Stimulated activated CD4-positive, alpha-beta T cell treated with anti-CD3 and anti-CD28 coated beads, Interleukin-4, amount 100 ng/mL, for 4 hours (primary cell): ENCODE data around the gene GPLD1.
"Not testable (repeated sequence)": the region's sequence is repeated elsewhere in the genome, so short reads cannot be mapped to it uniquely, and the experiment has no call there.

Experiments
- DNase-seq, 2 experiments: peaks; one replicate each; pipeline ENCODE4 v3.0.0-alpha.2; 2020

GPLD1 gene

DNA sequence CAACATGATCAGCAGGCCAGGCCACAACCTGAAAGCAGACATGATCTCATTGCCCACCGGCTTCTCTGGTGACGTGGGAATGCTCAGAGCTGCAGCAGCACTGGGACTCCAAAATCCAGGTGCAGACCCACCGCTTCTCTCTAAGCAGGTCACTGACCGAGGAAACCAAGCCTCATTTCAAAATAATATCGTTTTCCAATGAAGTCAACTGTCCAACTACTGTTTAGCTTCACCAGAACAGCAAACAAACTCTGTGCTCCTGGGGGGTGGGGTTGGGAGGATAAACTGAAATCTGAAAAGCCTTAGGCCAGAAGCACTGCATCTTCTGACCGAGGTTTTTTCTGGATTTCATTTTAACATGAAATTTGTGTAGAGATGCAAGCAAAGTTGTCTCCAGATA, at the start of gene GPLD1:
Gene GPLD1 (minus strand): TSS at position 109 of the 400 bp plus-strand sequence. CDS start 67 bp downstream, at position 42.
- DNase-seq = no peak

GRCh38 chr6:24537771-24538385, 48.5 kb upstream of the GPLD1 start:
- DNase-seq = no peak

- no peak for DNase-seq
Observed at GRCh38 chr6:24537082-24537699, 47.8 kb upstream of the GPLD1 start.

DNA sequence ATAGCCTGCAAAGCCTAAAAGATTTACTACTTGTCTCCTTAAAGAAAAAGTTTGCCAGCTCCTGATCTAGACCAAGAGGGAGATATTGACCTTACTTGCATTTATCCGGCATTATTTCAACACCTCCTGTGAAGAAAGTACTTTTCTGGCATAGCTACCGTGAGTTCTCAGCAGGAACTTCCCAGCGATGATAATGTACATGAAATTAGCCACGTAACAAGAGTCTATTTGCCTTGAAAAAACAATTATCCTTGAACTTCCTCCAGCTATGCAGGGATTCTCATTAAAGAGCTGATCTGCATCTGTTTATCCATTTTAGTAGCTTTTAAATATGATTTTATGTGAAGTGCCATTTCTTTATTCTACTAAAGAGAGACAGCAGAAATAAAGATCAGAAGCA, 47.1 kb upstream of the GPLD1 start:
- DNase-seq = no peak

DNA sequence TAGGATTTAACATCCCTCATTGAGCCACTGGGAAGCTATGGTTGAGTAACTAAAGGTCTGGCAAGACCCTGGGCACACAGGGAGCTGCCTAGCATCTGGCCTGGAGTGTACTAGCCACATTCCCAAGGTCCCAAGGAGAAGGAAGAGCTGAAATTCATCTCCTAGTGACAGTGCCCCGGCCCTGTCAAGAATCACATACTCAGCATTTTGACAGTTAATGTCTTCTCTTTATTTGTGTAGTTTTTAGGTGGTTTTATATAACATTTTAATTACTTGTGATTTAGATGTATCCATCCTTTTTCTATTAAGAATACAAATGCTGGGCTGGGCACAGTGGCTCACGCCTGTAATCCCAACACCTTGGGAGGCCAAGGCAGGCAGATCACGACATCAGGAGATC, 45.8 kb upstream of the GPLD1 start:
- no peak for DNase-seq

DNA sequence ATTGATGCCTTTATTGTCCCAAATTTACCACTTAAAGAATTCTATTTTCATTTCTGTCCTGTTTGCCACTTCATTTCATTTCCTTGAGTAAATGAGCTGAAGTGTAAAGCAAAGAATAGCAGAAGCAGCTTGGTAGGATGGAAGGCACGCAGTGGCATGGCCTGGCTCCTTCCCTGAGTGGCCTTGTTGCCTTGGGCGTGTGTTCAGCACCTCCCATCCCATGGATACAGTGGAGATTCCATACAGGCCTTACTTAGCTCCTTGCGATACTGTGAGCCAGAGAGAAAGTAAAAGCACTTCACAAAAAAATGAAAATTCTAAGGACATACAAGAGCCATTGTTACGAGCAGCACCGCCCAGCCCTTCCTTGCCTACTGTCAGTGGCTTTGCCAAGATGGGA, 45.0 kb upstream of the GPLD1 start:
- no peak for DNase-seq

GRCh38 chr6:24529985-24530384, 40.6 kb upstream of the GPLD1 start:
- DNase-seq = no peak

DNA sequence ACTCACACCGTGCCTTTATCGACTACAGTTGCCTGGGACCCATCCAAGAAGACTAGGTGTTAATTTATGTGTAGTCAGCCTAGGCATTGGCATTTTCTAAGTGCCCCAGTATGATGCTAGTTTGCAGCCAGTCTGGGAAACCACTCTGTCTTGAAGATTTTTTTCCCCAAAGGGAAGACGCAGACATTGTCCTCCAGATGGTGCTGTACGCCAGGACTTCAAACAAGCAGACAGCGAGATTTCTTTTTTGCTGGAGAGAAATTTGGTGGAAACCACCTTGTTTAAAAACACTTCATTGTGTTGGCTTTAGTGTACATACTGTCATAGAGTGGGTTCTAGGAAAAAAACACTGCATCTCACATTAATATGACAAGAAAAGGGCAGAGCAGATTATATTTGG, 35.4 kb upstream of the GPLD1 start:
- DNase-seq = no peak

DNA sequence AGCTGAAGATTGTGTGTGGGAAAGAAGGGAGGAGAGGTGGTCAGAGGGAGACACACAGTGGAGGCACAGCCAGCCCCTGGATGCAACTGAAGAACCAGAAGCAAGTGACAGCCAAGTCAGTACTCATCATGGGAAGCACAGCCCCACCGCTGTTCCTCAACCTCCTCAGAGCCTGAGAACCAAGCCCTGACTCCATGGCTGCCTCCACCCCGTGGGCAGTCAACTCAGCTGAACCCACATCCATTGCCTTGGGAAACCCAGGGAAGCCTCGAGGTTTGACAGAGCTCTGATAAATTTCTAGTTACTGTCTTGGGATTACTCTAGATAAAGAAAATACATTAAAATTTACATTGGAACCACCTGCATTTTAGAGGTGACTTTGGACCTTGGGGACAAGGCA, 35.0 kb upstream of the GPLD1 start:
- DNase-seq = no peak

- no peak for DNase-seq
Observed at GRCh38 chr6:24522228-24523176, 33.1 kb upstream of the GPLD1 start.

- DNase-seq = peak; percentile 8 to 26
Observed at GRCh38 chr6:24520929-24521546, 31.7 kb upstream of the GPLD1 start.

- DNase-seq = no peak
Observed at GRCh38 chr6:24517659-24518543, 28.5 kb upstream of the GPLD1 start.

DNA sequence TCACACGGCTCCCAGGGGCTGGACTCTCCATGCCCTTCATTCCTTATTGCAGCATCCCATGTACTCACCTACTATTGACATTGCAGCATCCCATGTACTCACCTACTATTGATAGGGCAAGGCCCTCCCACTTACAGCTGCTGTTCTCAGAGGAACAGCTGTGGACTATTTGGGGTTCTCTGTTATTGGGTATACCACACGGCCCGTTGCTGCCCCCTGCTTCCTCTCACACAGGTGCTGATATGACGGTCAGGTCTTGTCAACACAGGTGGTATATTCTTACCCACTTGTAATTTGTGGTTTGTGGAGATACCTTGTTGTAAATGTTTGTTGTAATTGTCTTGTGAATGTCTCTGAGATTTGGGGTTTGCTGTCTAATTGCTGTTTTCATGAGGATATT, 24.2 kb upstream of the GPLD1 start:
- no peak for DNase-seq

DNA sequence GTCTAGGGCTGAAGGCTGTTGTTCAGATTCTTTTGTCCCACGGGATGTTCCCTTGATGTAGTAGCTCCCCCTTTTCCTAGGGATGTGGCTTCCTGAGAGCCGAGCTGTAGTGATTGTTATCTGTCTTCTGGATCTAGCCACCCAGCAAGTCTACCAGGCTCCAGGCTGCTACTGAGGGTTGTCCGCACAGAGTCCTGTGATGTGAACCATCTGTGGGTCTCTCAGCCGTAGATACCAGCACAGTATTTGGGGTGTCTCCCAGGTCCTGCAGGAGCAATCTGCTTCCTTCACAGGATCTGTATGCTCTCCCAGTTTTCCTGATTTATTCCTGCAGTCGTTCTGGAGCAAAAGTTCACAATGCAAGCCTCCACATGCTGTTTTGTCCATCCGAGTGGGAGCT, 22.6 kb upstream of the GPLD1 start:
- not testable (repeated sequence) for DNase-seq

DNA sequence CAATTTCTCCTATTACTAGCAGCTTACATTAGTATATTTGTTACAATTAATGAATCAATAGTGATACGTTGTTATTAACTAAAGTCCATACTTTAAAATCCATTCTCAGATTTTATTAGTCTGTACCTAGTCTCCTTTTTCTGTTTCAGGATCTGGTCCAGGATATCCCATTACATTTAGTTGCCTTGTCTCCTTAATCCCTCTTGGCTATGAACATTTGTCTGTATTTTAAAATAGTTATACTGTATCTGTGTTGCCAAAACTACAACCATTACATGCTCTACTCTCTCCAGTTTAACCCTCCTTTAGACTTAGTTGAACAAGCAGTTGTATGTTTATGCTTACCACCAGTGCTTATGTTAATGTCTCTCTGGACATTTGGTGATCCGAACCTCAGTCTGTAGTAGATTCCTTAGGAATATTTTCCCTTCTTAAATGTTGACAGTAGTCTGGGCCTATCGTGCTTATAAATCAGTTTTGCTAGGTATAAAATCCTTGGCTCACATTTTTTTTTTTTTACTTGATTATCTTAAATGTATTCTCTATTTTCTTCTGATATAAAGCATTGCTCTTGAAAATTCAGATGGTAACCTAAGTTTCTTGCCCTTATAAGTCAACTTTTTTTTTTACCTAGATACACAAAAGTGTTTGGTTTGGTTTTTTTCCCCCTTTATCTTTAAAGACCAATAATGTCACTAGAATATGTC, 17.6 kb upstream of the GPLD1 start:
- no peak for DNase-seq

GRCh38 chr6:24504649-24505586, 15.5 kb upstream of the GPLD1 start:
- DNase-seq = no peak

GRCh38 chr6:24504287-24504648, 14.9 kb upstream of the GPLD1 start:
- no peak for DNase-seq

DNA sequence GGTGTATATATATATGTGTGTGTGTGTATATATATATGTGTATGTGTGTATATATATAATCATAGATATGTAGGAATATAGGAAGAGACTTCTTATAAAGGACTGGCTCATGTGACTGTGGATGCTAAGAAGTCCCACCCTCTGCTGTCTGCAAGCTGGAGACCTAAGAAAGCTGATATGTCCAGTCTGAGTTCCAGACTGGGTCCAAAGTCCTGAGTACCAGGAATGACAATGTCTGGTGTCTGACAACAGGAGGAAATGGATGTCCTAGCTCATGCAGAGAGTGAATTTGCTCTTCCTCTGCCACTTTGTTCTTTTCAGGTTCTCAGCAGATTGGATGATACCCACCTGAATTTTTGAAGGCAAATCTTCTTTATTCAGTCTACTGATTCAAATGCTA, 12.5 kb upstream of the GPLD1 start:
- no peak for DNase-seq

GRCh38 chr6:24501374-24501773, 12.0 kb upstream of the GPLD1 start:
- no peak for DNase-seq

DNA sequence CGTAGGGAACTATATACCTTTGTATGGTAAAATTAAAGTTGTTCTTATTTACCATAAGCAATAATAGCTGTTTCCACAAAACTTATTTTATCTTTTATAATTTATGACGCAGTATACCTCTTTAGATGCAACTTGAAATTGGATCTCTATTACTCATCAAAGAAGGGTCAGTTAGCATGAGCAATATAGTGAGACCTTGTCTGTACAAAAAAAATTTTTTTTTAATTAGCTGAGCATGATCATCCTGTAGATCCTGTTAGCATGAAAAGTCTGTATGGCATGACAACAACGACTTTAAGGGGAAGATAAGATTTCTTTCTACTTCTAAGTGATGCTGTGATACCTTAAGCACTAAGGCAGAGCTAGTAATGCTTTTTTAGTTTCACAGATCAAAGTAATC, 11.3 kb upstream of the GPLD1 start:
- DNase-seq = no peak
